ENCODE data around the gene MYO7B.

DNA sequence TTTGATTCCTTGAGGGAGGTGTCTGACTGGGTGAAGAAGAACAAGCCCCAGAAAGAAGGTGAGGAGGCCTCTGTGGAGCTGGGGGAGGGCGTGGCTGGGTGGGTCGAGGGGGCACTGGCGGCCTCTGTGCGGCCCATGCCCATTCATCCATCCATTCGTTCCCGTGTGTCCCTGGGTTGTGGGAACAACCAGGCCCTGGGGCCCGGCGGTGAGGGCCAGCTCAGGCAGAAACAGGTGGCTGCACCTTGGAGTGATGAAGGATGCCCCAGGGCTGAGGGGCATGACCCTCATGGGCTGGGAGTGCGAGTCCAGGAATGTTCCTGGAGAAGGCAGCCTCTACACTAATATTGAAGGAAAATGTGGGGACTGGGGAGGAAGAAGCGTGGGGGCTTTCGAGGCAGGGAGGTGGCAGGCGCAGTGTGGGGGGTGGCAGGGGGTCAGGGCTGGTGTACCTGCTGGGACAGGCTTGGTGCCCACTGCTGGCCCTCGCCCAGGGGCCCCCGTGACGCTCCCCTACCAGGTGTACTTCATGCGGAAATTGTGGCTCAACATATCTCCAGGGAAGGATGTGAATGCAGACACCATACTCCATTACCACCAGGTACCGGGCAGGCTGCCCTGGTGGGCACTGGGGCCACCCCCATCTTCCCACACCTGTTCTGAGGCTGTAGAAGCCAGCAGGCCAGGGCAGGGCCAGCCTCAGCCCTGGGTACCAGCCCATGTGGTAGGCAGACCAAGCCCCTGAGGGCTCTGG lies 99.3 kb downstream of the MYO7B start:
- no peak for TF ChIP-seq POLR2A (IDR thresholded peaks at IDR 0.05)
- TF ChIP-seq, protein P1, sequence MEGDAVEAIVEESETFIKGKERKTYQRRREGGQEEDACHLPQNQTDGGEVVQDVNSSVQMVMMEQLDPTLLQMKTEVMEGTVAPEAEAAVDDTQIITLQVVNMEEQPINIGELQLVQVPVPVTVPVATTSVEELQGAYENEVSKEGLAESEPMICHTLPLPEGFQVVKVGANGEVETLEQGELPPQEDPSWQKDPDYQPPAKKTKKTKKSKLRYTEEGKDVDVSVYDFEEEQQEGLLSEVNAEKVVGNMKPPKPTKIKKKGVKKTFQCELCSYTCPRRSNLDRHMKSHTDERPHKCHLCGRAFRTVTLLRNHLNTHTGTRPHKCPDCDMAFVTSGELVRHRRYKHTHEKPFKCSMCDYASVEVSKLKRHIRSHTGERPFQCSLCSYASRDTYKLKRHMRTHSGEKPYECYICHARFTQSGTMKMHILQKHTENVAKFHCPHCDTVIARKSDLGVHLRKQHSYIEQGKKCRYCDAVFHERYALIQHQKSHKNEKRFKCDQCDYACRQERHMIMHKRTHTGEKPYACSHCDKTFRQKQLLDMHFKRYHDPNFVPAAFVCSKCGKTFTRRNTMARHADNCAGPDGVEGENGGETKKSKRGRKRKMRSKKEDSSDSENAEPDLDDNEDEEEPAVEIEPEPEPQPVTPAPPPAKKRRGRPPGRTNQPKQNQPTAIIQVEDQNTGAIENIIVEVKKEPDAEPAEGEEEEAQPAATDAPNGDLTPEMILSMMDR (IDR thresholded peaks at IDR 0.05 in 4 of 5, conservative IDR thresholded peaks at IDR 0.05 in 1 of 5), result no peak
